ENCODE results near the gene OPCML.

The OPCML gene

DNA sequence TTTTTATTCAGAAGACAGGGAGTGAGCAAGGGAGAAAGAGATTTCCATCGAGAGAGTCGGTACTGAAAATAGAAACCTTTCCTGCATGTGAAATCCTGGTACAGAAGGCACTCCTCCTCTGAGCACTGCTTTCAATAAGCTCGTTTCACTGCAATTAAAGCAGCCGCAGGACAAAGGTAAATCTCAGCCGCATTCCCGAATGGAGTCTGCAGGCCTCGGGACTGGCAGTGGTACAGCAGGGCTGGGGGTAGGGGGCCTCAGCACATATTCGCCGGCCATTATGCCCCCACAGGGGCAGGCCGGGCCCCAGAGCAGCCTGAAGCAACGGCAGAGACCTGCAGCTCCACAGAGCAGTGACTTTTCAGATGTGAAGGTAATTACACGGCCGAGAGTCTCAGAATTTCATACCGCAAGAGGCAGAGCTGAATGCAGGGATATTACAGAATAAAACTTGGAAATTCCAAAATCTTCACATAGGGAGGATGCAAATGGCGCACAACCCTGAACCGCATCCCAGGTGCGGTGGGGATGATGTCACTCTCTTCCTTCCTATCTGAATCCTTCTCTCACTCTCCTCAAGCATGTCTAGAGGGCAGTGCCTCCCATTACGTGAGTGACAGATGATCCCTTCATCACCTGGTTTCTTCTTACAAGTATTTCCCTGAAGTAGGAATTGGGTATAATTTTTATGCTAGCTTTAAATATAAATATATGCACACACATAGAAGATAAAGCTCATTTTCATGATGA lies 622.1 kb downstream of the OPCML start:
- no peak for FAIRE-seq

DNA sequence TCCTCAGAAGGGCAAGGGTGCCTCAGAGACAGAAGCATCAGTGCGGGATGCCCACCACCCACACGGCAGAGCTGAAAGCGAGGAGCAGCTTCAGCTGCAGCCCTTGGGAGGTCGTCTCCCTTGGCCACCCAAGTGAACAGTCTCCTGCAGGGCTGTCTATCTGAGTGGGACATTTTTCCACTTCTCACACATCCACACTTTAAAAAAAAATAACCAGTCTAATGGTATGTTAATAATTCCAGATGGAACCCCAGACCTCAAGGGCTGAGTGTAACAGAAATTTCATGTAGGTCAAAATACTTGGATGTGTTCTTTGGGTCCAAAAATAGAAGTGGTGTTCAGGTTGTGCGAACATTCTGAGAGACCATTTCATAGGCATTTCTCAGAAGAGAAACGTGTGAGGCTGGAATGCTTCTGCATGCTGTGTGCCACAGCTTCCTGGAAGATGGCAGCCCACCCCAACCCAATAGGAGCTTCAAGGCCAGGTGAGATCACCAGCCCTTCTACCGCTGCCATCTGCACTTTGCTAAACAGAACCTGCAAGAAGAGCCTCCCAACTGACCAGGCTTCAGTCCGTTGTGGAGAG lies 623.2 kb downstream of the OPCML start:
- no peak for FAIRE-seq

DNA sequence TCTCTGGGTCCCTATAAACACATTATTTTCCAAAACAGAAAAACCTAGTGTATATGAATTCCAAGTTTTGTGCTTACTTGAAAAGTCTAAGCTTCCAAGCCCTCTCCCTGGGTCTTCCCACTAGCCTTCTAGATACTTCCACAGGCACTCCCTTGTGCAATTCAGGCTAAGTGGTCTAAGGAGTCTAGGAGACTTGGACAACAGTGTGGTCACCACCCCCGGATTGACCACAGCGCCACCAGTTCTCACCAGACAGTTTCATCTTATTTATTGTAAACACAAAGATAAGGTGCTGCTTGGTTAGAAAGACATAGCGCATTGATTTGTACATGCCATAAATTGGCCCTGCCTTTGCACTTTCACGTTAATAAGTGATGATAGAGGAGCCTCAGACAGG lies 623.9 kb downstream of the OPCML start:
- no peak for FAIRE-seq

DNA sequence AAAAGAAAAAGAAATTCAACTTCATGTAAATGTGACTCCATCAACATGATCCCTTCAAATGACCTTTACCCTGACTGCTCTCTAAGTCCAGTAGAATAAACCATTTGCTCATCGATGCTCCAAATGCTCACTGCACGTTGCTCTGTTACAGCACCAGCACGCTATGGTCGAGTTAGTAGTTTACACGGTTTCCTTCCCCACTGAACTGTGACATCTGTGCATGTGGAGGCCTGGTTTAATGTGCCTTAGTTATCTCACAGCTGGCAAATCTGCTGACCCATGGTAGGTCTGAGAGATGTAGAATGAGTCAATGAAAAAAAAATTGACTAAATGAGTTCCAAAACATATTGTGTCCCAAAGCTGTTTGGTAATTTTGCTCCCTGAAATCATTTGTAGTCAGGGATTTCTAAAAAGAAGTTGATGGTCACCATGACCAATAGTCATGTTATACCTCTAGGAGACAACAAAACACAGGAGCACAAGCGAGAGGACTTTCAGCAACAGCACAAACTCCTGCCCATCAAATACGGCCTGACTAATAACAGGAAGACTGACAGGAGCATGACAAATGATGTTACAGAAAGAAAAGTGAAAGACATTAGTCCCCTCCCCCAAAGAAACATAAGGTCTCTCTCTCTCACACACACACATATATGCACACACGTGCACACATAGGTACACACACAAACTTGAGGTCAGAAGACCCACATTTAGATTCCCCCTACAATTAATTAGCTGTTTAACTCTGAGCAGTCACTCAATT lies 624.5 kb downstream of the OPCML start:
- FAIRE-seq, result no peak

DNA sequence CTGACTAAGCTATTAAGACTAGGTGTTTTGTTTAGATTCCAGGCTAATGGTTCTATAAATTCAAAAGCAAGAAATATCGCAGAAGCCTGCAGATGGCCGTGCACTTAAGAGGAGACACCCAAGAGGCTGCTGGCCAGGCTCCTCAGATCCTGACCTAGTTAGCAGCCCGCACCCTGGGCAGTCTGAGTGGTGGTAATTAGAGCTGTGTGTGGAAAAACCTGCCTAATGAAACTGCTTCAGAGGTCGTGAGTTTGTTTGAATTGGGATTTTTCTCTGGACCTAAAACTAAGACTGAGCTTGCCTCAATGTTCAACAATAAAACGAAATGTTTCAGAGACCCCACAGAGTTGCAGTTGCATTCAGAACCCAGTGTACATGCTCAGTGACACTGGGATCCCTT lies 627.7 kb downstream of the OPCML start:
- no peak for FAIRE-seq

DNA sequence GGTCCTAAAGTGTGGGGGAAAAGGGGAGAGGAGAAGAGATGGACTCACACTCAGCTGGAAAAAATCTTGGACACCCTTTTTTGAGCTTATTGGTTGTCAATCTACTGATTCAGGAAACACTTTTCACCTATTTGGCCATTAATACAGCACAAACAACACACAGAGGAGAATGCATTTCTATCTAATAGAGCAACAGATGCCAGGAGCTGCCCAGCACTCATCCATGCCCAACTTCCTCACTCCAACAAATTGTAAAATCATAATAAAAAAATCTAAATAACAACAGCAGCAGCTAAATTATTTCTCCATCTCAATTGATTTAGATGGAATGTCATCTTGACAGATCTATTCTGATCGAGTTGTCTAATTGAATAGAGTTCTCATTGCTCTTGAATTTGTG lies 628.2 kb downstream of the OPCML start:
- no peak for FAIRE-seq

DNA sequence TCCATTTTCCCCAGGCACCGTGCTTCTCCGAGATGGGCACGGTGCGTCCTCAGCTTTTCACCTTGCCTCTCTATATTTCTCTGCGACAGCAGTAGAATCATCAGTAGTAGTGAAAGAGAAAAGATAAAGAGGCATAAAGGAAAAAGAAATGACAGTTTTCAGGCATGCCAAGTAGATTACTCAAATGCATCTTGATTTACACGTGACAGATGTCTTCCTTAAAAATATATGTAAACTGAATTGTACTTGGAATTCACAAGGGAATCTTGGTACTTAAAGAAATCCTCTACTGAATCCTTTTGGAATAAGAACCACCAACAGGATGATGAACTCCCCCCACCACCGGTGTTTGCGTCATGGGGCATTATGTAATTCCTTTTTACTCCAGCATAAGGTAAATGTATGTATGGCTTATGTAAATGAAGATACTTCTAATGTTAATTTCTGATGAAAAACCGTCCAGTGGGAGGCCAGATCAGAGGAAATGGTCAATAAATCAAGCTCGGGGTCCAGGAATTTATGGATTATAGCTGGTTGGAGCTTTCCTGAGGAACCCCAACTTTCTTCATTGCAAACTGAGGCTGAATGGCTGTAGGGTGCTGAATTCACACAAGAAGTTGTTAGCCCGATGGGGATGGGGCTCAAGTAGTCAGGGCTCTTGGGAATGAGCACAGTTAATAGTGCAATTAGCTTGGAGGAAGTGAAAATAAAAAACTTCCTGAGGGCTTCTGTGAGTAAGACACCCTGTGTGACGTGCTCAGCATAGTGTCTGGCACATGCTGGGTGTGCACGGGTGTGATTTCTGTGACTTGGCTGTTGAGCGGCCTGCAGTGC lies 630.4 kb downstream of the OPCML start:
- no peak for FAIRE-seq

DNA sequence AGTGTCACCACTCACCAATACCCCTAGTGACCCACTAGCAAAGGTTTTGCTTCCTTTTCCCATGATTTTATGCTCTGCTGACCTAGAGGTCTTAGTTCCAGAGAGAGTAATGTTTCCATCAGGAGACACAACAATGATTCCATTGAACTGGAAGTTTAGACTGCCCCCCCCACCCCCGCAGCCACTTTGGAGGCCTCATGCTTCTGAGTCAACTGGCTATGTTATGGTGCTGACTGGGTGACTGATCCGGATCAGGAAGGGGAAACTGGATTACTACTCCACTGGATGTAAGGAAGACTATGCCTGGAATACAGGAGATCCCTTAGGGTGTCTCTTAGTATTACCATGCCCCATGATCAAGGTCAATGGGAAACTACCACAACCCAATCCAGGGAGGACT lies 633.6 kb downstream of the OPCML start:
- no peak for FAIRE-seq

DNA sequence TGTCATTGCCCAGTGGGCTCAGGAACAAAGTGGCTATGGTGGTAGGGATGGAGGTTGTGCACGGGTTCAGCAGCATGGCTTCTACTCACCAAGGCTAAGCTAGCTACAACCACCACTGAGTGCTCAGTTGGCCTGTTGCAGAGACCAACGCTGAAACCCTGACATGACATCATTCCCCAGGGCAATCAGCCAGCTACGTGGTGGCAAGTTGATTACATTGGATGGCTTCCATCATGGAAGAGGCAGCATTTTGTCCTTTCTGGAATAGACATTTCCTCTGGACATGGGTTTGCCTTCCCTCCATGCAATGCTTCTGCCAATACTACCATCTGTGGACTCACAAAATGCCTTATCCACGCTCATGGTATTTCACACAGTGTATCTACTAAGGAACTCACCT lies 634.3 kb downstream of the OPCML start:
- no peak for FAIRE-seq

DNA sequence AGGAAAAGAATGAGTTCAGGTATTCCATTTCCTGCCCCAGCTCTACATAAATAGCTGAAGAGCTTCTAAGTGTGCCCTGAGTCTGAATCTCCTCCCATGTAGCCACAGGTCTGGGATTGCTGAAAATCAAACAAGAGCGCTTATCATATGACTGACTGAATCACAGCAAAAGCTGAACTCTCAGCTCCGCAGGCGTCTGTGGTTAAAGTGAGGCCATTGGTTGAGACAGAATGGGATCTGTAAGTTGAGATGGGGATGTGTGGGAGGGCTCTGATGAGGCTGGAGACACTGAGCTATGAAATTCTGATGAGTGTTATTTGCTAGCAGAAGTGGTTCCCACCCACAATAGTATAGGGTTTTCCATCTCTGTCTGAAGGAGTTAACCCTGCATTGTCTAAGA lies 637.0 kb downstream of the OPCML start:
- no peak for FAIRE-seq

DNA sequence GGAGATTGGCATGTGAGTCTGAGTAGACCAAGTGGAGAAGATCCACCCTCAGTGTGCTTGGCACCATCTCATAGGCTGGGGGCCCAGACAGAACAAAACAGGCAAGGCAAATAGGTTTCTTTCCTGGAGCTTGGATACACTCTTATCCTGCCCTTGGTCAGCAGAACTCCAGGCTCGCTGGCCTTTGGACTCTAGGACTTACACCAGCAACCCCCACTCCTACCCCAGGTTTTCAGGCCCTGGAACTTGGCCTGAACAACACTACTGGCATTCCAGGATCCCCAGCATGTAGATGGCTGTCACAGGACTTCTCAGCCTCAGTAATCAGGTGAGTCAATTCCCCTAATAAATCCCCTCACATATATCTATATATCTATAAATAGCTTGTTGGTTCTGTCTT lies 637.7 kb downstream of the OPCML start:
- no peak for FAIRE-seq

DNA sequence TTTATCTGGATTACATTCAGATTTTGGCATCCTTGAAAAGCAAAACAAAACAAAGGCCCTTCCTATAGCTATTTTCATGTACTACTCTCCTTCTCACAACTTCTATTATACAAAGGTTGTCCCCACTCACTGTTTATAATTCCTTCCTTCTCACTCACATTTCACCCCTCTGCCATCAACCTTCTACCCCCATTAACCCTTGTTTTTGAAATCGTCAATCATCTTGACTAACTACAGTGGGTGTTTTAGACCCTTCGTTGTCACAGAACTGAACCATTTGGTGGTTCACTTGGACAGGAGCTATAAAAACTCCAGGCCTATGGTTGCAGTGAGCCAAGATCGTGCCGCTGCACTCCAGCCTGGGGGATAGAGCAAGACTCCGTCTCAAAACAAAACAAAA lies 639.4 kb downstream of the OPCML start:
- FAIRE-seq, result no peak

DNA sequence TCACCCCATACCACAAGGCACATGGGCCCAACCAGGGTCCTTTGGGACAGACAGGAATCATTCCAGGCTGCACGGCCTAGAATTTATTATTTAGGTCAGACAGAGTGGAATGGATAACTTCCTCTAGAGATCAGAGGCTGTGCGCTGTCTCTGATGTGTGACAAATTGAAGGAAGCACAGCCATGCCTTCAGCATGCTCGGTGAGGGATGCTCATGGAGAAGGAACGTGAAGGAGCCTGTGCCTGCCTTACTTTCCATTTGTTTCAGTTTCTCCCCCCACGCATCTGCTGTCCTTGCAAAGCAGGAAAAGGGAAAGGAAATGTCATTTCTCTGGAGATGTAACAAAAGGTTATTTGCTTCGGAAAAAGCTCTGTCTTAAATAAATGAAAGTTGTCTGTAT lies 644.1 kb downstream of the OPCML start:
- no peak for FAIRE-seq

DNA sequence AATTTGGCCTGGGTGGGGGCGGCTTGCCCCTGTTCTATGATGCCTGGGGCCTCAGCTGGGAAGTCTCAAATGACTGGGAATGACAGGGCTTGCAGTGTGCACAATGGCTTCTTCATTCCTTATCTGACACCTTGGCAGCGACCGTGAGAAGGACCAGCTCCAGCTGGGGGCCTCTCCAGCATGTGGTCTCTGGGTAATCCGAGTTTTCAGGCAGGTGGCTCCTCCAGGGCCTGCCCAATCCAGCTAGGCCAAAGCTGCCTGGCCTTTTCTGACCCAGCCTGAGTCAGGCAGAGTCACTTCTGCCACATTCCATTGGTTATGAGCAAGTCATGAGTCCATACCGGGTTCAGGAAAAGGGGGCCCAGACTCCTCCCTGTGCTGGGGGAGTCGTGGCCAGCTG lies 646.0 kb downstream of the OPCML start:
- FAIRE-seq, result no peak

DNA sequence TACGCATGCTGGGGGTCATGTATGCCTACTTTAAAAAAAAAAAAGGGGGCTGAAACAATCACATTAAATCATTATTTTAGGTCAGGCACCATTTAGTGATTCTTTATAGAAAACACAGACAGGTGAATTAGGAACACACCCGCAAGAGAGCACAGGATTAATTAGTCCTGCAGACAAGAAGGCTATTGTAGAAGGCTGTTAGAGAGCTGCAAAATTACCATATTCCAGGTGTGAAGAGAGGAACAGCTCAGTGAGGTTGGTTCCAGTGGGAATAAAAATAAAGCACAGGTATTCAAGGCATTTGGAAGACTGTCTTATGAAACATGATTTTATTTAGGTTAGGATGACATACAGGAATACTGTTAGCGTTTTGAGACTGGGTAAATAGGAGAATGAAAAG lies 649.1 kb downstream of the OPCML start:
- FAIRE-seq, result no peak

DNA sequence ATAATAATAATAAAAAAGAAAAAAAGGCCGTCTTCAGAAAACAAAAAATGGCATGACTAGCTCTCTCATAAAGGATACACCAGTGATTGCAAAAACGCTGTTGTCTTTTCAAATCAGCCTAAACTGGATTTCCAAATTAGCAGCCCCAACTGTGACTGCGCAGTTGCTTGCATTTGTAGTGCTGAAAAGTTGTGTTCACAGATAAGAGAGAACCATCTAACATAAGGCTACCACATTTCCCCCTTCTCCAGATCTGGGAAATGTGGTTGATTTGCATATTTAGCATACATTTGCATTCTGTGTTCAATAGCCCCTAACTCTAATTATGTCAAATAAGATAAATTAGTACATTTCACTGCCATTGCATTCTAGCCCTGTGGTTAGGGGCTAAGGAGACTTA lies 650.7 kb downstream of the OPCML start:
- no peak for FAIRE-seq

DNA sequence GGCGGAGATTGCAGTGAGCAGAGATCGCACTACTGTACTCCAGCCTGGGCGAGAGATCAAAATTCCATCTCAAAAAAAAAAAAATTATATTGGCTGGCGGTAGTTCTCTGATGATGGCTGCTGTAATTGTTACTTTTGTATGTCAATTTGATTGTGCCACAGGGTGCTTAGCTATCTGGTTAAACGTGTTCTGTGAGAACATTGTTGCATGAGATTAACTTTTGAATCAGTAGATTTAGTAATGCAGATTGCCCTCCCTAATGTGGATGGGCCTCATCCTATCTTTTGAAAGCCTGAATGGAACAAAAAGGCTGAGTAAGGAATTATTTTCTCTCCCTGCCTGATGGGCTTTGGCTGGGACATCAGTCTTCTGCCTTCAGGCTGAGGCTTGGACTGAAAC lies 654.2 kb downstream of the OPCML start:
- FAIRE-seq, result no peak

DNA sequence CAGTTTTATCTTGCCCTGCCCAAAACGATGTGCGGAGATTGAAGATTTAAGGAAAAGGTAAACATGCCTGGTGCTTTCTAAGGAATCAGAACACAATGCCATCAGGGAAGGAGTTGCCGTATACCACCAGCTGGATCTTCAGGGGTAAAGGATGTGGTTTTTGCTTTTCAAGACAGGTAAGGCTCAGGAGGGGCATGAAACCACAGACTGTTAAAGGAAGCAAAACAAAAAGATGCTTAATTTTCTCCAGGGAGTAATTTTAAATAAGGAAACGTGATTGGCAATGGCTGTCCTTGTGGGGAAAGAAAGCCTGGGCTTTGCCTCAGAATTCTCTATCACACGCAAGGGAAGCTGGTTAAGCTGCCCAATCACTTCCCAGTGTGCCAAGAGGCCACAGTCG lies 655.6 kb downstream of the OPCML start:
- no peak for FAIRE-seq

DNA sequence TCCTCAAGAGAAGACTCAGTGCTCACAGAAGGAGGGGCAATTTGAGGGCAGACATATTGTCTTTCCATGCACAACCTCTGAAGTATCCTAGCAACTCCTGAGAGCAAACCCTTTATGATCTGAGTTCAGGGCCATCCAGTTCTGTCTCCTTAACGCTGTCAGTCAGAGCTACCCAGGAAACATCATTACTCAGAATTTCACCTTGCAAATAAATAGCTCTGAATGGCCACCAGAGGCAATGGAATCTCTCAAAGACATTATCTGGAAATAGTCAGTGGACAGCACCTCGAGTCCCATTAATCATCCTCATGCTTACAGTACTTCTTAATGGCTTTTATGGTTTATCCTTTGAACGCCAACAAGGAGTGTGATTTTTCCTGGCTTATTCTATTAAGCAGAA lies 656.1 kb downstream of the OPCML start:
- no peak for FAIRE-seq

DNA sequence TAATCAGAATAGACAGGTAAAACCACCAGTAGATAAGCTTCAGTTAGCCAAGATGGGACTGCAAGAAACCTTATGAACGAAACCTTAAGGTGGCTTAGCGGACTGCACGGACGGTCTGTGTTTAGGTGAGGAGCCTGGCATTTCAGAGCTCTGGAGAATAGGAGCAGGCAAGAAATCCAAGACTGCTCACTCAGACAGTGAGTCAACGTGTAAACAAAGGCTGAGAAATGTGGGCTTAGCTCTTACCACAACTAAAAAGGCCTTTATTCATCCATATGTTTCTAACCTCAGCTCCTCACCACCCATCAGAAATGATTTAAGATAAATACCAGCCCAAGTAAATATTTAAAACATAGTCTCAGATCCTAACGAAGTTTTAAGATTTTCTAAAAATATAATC lies 657.7 kb downstream of the OPCML start:
- no peak for FAIRE-seq

DNA sequence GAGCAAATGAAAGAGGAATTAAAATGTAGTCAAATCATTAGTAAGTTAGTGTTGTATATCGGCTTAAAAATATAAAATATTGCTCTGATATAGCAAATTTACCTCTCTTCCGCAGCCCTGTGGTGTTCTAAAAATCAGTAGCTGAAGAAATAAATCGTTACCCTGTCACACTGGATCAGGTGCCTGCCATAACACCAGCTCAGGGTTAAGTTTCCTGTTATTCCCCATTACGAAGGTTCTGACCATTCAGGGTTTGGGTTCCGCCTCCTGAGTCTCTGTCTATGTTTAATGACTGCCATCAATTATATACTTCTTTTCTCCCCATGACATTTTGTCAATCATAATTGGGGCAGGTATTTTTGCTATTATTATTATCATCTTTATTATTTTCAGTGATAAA lies 658.5 kb downstream of the OPCML start:
- FAIRE-seq, result no peak

DNA sequence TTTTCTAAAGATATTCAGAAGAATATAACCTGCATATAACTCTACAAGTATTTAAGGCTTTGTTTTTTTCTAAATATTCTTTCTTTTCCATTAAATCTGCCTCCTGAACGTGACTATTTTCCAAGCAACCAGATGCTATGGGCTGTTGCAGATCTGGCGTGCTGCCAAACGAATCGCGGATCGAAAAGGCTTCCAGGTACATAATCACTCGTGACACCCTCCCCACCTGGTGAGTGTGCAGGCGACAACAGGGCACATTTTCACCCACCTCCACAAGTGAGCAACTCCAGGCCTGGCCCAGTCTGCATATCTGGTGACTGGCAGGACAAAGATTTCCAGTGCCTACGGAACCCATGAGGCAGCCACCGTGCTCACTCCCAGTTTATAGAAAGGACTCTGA lies 660.1 kb downstream of the OPCML start:
- FAIRE-seq, result no peak

DNA sequence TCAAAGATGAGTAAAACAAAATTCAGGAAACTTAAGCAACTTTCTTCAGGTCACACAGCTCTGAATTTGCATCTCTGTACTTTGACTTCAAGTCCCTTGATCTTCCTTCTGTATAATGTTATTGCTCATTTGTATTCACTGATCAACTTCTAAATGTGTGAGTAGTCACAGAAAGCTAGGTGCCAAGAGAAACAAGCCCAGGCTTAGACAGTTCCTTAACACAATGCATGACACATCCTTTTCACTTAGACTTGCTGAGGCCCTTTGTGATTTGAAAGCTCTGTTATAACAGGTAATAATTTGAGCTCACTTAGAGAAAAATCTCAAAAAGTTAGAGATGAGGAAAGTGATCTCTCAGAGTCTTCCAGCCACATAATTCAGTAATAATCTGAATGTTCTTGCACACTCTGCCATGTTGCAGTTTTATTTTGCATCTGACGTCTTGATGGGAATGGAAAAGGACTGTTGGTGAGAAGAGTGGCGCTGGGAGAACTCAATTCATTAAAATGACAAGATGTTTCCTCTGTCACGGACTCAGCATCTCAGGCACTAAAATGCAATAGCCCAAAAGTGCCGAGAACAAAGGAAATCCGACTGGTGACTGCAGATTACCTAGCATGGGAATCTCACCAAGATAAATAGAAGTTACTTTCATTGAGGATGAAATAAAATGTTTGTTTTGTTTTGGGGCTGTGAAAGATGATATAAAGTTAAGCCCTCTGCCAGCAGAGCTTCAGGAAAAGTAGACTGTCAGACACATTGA lies 665.3 kb downstream of the OPCML start:
- FAIRE-seq, result no peak
